GM23338 (cell line): ENCODE data around the gene MIER3. TPM values are rescaled to one million over a fixed set of nuclear protein-coding genes. Genes with fewer than 3 reads are reported as not detected.

Source experiments
- ATAC-seq: fragments of 200-7000 bp; cut with Tn5 transposase; 3 replicates; pipeline ENCODE4 v1.9.1; 2020
- DNase-seq: peaks from one replicate; pipeline ENCODE4 v3.0.0-alpha.2; 2015; ENCODE audit warnings: low spot score
- H2AFZ ChIP-seq: fragments of 200-600 bp; sonication (generic); 2 replicates; pipeline ENCODE4 v1.8.0; 2016; ENCODE audit warnings: antibody characterized with exemption, mild to moderate bottlenecking, moderate library complexity
- H3F3A ChIP-seq: fragments of 200-600 bp; sonication (generic); replicated peaks from 2 replicates; pipeline ENCODE4 v1.8.0; 2017; ENCODE audit warnings: antibody characterized with exemption, mixed run types, low read depth
- H3K27ac ChIP-seq: fragments of 200-600 bp; sonication (generic); 2 replicates; pipeline ENCODE4 v1.6.1; 2016; ENCODE audit warnings: low read depth
- H3K27me3 ChIP-seq: fragments of 200-600 bp; sonication (generic); 2 replicates; pipeline ENCODE4 v1.8.0; 2016; ENCODE audit warnings: mild to moderate bottlenecking, mixed run types, moderate library complexity; ENCODE audit not compliant: insufficient read depth
- H3K36me3 ChIP-seq: fragments of 200-600 bp; sonication (generic); 2 replicates; pipeline ENCODE4 v1.8.0; 2016; ENCODE audit warnings: mild to moderate bottlenecking; ENCODE audit not compliant: insufficient read depth
- H3K4me1 ChIP-seq: fragments of 200-600 bp; sonication (generic); 2 replicates; pipeline ENCODE4 v1.8.0; 2016; ENCODE audit warnings: mild to moderate bottlenecking, moderate library complexity; ENCODE audit not compliant: insufficient read depth
- H3K4me2 ChIP-seq: fragments of 200-600 bp; sonication (generic); 2 replicates; pipeline ENCODE4 v1.7.1; 2017; ENCODE audit warnings: mixed run types
- H3K4me3 ChIP-seq: fragments of 200-600 bp; sonication (generic); 2 replicates; pipeline ENCODE4 v1.6.1; 2016; ENCODE audit warnings: mixed run types
- H3K79me2 ChIP-seq: fragments of 200-600 bp; sonication (generic); replicated peaks from 2 replicates; pipeline ENCODE4 v1.8.0; 2017; ENCODE audit warnings: mild to moderate bottlenecking; ENCODE audit not compliant: insufficient read depth
- H3K9me2 ChIP-seq: fragments of 200-600 bp; sonication (generic); 2 replicates; pipeline ENCODE4 v1.8.0; 2017; ENCODE audit not compliant: insufficient read depth
- H4K20me1 ChIP-seq: fragments of 200-600 bp; sonication (generic); replicated peaks from 2 replicates; pipeline ENCODE4 v1.8.0; 2017; ENCODE audit warnings: mild to moderate bottlenecking; ENCODE audit not compliant: insufficient read depth
- H3K27ac Mint-ChIP-seq: 2 replicates; pipeline ENCODE4 v1.8.0; 2020; ENCODE audit warnings: inconsistent platforms, mild to moderate bottlenecking, moderate library complexity, mixed read lengths
- H3K27me3 Mint-ChIP-seq: 3 replicates; pipeline ENCODE4 v1.8.0; 2022; ENCODE audit warnings: low read depth, mild to moderate bottlenecking, moderate library complexity, mixed read lengths, inconsistent platforms; ENCODE audit not compliant: insufficient read depth, poor library complexity
- H3K36me3 Mint-ChIP-seq: 3 replicates; pipeline ENCODE4 v1.8.0; 2021; ENCODE audit warnings: low read depth, mild to moderate bottlenecking, inconsistent platforms, moderate library complexity, mixed read lengths
- H3K4me1 Mint-ChIP-seq: 3 replicates; pipeline ENCODE4 v1.8.0; 2020; ENCODE audit warnings: mild to moderate bottlenecking, inconsistent platforms, mixed read lengths
- H3K4me3 Mint-ChIP-seq: 3 replicates; pipeline ENCODE4 v1.8.0; 2021; ENCODE audit warnings: moderate library complexity, mild to moderate bottlenecking, inconsistent platforms, mixed read lengths
- H3K9me3 Mint-ChIP-seq: 3 replicates; pipeline ENCODE4 v1.8.0; 2020; ENCODE audit warnings: moderate library complexity, mild to moderate bottlenecking, inconsistent platforms, mixed read lengths
- CREB1 ChIP-seq: fragments of 250-450 bp; sonication (Bioruptor Pico); IDR thresholded peaks from 2 replicates; pipeline ENCODE4 v1.5.0; 2020; ENCODE audit warnings: low read depth, mild to moderate bottlenecking, moderate library complexity
- CTCF ChIP-seq, 2 experiments: fragments of 200-600 bp in 1 of 2; sonication (generic) in 1 of 2; conservative IDR thresholded peaks; 2 replicates each; pipeline versions ENCODE4 v1.5.1 to v1.6.1; 2016 to 2017; ENCODE audit warnings: antibody characterized with exemption in 2 of 2, low read depth in 2 of 2, mild to moderate bottlenecking in 2 of 2, moderate library complexity in 1 of 2
- ETS1 ChIP-seq: IDR thresholded peaks from 2 replicates; pipeline ENCODE4 v1.6.1; 2016; ENCODE audit warnings: antibody characterized with exemption
- EZH2 ChIP-seq: fragments of 200-600 bp; sonication (generic); IDR thresholded peaks from one replicate; pipeline ENCODE4 v1.8.0; 2017; ENCODE audit warnings: antibody characterized with exemption, mild to moderate bottlenecking, low read depth; ENCODE audit not compliant: unreplicated experiment
- EZH2phosphoT487 ChIP-seq: fragments of 200-600 bp; sonication (generic); IDR thresholded peaks from one replicate; pipeline ENCODE4 v1.8.1; 2018; ENCODE audit warnings: antibody characterized with exemption; ENCODE audit not compliant: unreplicated experiment
- NANOG ChIP-seq: IDR thresholded peaks from 2 replicates; pipeline ENCODE4 v1.6.1; 2016; ENCODE audit warnings: antibody characterized with exemption, borderline replicate concordance
- POLR2AphosphoS5 ChIP-seq: IDR thresholded peaks from 2 replicates; pipeline ENCODE4 v1.6.1; 2016; ENCODE audit warnings: antibody characterized with exemption, low read depth
- STAT1 ChIP-seq: IDR thresholded peaks from one replicate; pipeline ENCODE4 v1.6.1; 2016; ENCODE audit warnings: antibody characterized with exemption; ENCODE audit not compliant: unreplicated experiment
- ZNF114 ChIP-seq: fragments of 250-450 bp; sonication (Bioruptor Pico); IDR thresholded peaks from 2 replicates; pipeline ENCODE4 v1.5.0; 2020; ENCODE audit warnings: mild to moderate bottlenecking, moderate library complexity
- ZNF331 ChIP-seq: fragments of 250-450 bp; sonication (Bioruptor Pico); IDR thresholded peaks from 2 replicates; pipeline ENCODE4 v1.5.0; 2020; ENCODE audit warnings: low read depth, mild to moderate bottlenecking, moderate library complexity
- ZNF462 ChIP-seq: fragments of 250-450 bp; sonication (Bioruptor Pico); IDR thresholded peaks from 2 replicates; pipeline ENCODE4 v1.5.0; 2020; ENCODE audit warnings: mild to moderate bottlenecking, moderate library complexity
- polyA plus RNA-seq: library from polyadenylated mRNA; unstranded; fragments of >200 nt; fragmentation: Nextera tagmentation; extraction: Ambion mirVana; gene quantifications from 2 replicates; pipeline ENCODE4 v1.2.1, GENCODE V29; 2016
- total RNA-seq: library from RNA; depleted of rRNA; stranded (reverse); fragments of >200 nt; shearing (Covaris generic); gene quantifications from 2 replicates; pipeline ENCODE4 v1.2.3, GENCODE V29; 2014

Gene MIER3
- total and polyA plus RNA-seq, 2 experiments from 2014 or later: 12.0 to 36.3 TPM

- Histone ChIP-seq H2AFZ (no peak overlapping the region), H3K4me2 (no peak overlapping the region), H3K27me3 (no peaks in the 10 kb centered on the region), H4K20me1 (no peaks in the 10 kb centered on the region), H3K9me2 (no peaks in the 10 kb centered on the region), H3F3A (no peaks in the 10 kb centered on the region), H3K27ac (no peak overlapping the region), H3K79me2 (no peaks in the 10 kb centered on the region), H3K4me1 (no peaks in the 10 kb centered on the region), H3K4me3 (no peak overlapping the region), H3K36me3 (no peaks in the 10 kb centered on the region)
- Mint-ChIP-seq H3K4me3 (no peak overlapping the region), H3K4me1 (peaks cover 5% of the 10 kb centered on the region; the same call in 2 of the 3 replicates), H3K27me3 (no peaks in the 10 kb centered on the region), H3K27ac (no peak overlapping the region), H3K9me3 (no peaks in the 10 kb centered on the region), H3K36me3 (no peaks in the 10 kb centered on the region)
- TF ChIP-seq ZNF114: no peak
- TF ChIP-seq CTCF (conservative IDR thresholded peaks at IDR 0.05; ENCODE audit: low read depth in 2 of 2): no peak
- no peak for TF ChIP-seq ZNF331
- TF ChIP-seq POLR2AphosphoS5: no peak
- no peak for ATAC-seq
- no peak for DNase-seq
These were observed 19.4 kb upstream of the MIER3 start for GRCh38 chr5:56971275-56971674.

- H3K27ac Mint-ChIP-seq: no peak overlapping the region
- H3K36me3 Mint-ChIP-seq: no peaks in the 10 kb centered on the region
- Histone ChIP-seq H3F3A (no peaks in the 10 kb centered on the region), H3K27ac (no peak overlapping the region), H3K4me3 (no peak overlapping the region), H3K27me3 (no peaks in the 10 kb centered on the region), H3K36me3 (no peaks in the 10 kb centered on the region), H3K4me2 (no peak overlapping the region), H3K79me2 (no peaks in the 10 kb centered on the region), H4K20me1 (no peaks in the 10 kb centered on the region), H3K4me1 (no peaks in the 10 kb centered on the region), H3K9me2 (no peaks in the 10 kb centered on the region), H2AFZ (no peak overlapping the region)
- H3K4me1 Mint-ChIP-seq: no peaks in the 10 kb centered on the region
- no peaks in the 10 kb centered on the region for H3K27me3 Mint-ChIP-seq
- no peak overlapping the region for H3K4me3 Mint-ChIP-seq
- DNase-seq (no peak), ATAC-seq (no peak)
- no peaks in the 10 kb centered on the region for H3K9me3 Mint-ChIP-seq
- no peak for TF ChIP-seq STAT1
- TF ChIP-seq EZH2phosphoT487: no peak
- TF ChIP-seq ZNF114: no peak
- no peak for TF ChIP-seq ZNF331
- no peak for TF ChIP-seq ETS1
- TF ChIP-seq CREB1 (CRISPR knock-in tag): no peak
- no peak for TF ChIP-seq NANOG
- TF ChIP-seq ZNF462 (CRISPR knock-in tag): no peak
- no peak for TF ChIP-seq EZH2
- no peak for TF ChIP-seq CTCF (conservative IDR thresholded peaks at IDR 0.05; ENCODE audit: low read depth in 2 of 2)
- TF ChIP-seq POLR2AphosphoS5: no peak
These were observed 12.2 kb upstream of the MIER3 start for GRCh38 chr5:56964173-56964572.
